ENCODE measurements around the gene GTF2H2C.
"Not testable (repeated sequence)": the region's sequence is repeated elsewhere in the genome, so short reads cannot be mapped to it uniquely, and the experiment has no call there.

Gene GTF2H2C

GRCh38 chr5:69568072-69568471, 8.1 kb downstream of the GTF2H2C start:
- DNase-seq = not testable (repeated sequence)

- DNase-seq = not testable (repeated sequence)
Observed at GRCh38 chr5:69583356-69583755, 23.4 kb downstream of the GTF2H2C start.

- not testable (repeated sequence) for DNase-seq
Observed at GRCh38 chr5:69596114-69596840, 36.3 kb downstream of the GTF2H2C start.

- not testable (repeated sequence) for DNase-seq
Observed at GRCh38 chr5:69601947-69602346, 42.0 kb downstream of the GTF2H2C start.

GRCh38 chr5:69606839-69607238, 46.8 kb downstream of the GTF2H2C start:
- DNase-seq = not testable (repeated sequence)

- not testable (repeated sequence) for DNase-seq
Observed at GRCh38 chr5:69607750-69608149, 47.8 kb downstream of the GTF2H2C start.

GRCh38 chr5:69608861-69609496, 49.0 kb downstream of the GTF2H2C start:
- not testable (repeated sequence) for DNase-seq

GRCh38 chr5:69614843-69615242, 54.9 kb downstream of the GTF2H2C start:
- not testable (repeated sequence) for DNase-seq

- not testable (repeated sequence) for DNase-seq
Observed at GRCh38 chr5:69631879-69632278, 71.9 kb downstream of the GTF2H2C start.
